ENCODE data around the gene CLDND2.

Gene CLDND2

GRCh38 chr19:51324167-51324481 lies 44.7 kb downstream of the CLDND2 start:
- no peak for DNase-seq (ENCODE audit: low read depth in 1 of 2, low spot score in 1 of 2)
- TF ChIP-seq REST (IDR thresholded peaks at IDR 0.05; ENCODE audit: insufficient replicate concordance, low read depth) = no peak
- no peak for TF ChIP-seq CTCF (IDR thresholded peaks at IDR 0.05; ENCODE audit: insufficient read depth, low read length)
- no peak for TF ChIP-seq POLR2AphosphoS5 (IDR thresholded peaks at IDR 0.05; ENCODE audit: low read depth)
- TF ChIP-seq SPI1 (IDR thresholded peaks at IDR 0.05; ENCODE audit: borderline replicate concordance, low read depth) = no peak
- no peak for TF ChIP-seq GABPA (IDR thresholded peaks at IDR 0.05; ENCODE audit: low read depth)

GRCh38 chr19:51323481-51324166 lies 45.2 kb downstream of the CLDND2 start:
- no peak for TF ChIP-seq SPI1 (IDR thresholded peaks at IDR 0.05; ENCODE audit: borderline replicate concordance, low read depth)
- H3K27ac ChIP-seq (replicated peaks) = no peak overlapping the region
- DNase-seq (ENCODE audit: low read depth in 1 of 2, low spot score in 1 of 2) = no peak
- peaks cover 19% of the 10 kb centered on the region for H3K27me3 ChIP-seq (ENCODE audit: insufficient read depth, poor library complexity, severe bottlenecking)
- no peak overlapping the region for H3K4me3 ChIP-seq (replicated peaks; ENCODE audit: insufficient read depth, low read length)

More at GRCh38 chr19:51324167-51324481, 44.7 kb downstream of the CLDND2 start:
- Histone ChIP-seq H3K27me3 (ENCODE audit: insufficient read depth, poor library complexity, severe bottlenecking) (peaks cover 19% of the 10 kb centered on the region), H3K4me3 (replicated peaks; ENCODE audit: insufficient read depth, low read length) (no peak overlapping the region), H3K27ac (replicated peaks) (no peak overlapping the region)

GRCh38 chr19:51321799-51322198 lies 47.0 kb downstream of the CLDND2 start:
- Histone ChIP-seq H3K27me3 (ENCODE audit: insufficient read depth, poor library complexity, severe bottlenecking) (peaks cover 12% of the 10 kb centered on the region), H3K4me3 (replicated peaks; ENCODE audit: insufficient read depth, low read length) (no peak overlapping the region)
- TF ChIP-seq POLR2AphosphoS5 (IDR thresholded peaks at IDR 0.05; ENCODE audit: low read depth) (no peak), GABPA (IDR thresholded peaks at IDR 0.05; ENCODE audit: low read depth) (no peak), REST (IDR thresholded peaks at IDR 0.05; ENCODE audit: insufficient replicate concordance, low read depth) (no peak), CTCF (IDR thresholded peaks at IDR 0.05; ENCODE audit: insufficient read depth, low read length) (no peak), SPI1 (IDR thresholded peaks at IDR 0.05; ENCODE audit: borderline replicate concordance, low read depth) (no peak)

GRCh38 chr19:51320280-51320657 lies 48.5 kb downstream of the CLDND2 start:
- TF ChIP-seq POLR2AphosphoS5 (IDR thresholded peaks at IDR 0.05; ENCODE audit: low read depth) (no peak), CTCF (IDR thresholded peaks at IDR 0.05; ENCODE audit: insufficient read depth, low read length) (no peak), REST (IDR thresholded peaks at IDR 0.05; ENCODE audit: insufficient replicate concordance, low read depth) (no peak), SPI1 (IDR thresholded peaks at IDR 0.05; ENCODE audit: borderline replicate concordance, low read depth) (no peak), GABPA (IDR thresholded peaks at IDR 0.05; ENCODE audit: low read depth) (no peak)
- no peak for DNase-seq (ENCODE audit: low read depth in 1 of 2, low spot score in 1 of 2)
- Histone ChIP-seq H3K27ac (replicated peaks) (no peak overlapping the region), H3K4me3 (replicated peaks; ENCODE audit: insufficient read depth, low read length) (no peak overlapping the region), H3K27me3 (ENCODE audit: insufficient read depth, poor library complexity, severe bottlenecking) (peaks cover 12% of the 10 kb centered on the region)

More at GRCh38 chr19:51321799-51322198, 47.0 kb downstream of the CLDND2 start:
- DNase-seq (ENCODE audit: low read depth in 1 of 2, low spot score in 1 of 2) = no peak
- no peak overlapping the region for H3K27ac ChIP-seq (replicated peaks)
